DMS79 treated with DMSO at 0.1 percent for 48 hours (cell line): ENCODE results near the gene NFX1.
"Not testable (repeated sequence)": the region's sequence is repeated elsewhere in the genome, so short reads cannot be mapped to it uniquely, and the experiment has no call there.

Source experiments
- DNase-seq: peaks from one replicate; lab custom pipeline; 2025; lab: John Stamatoyannopoulos, UW

Gene NFX1

DNA sequence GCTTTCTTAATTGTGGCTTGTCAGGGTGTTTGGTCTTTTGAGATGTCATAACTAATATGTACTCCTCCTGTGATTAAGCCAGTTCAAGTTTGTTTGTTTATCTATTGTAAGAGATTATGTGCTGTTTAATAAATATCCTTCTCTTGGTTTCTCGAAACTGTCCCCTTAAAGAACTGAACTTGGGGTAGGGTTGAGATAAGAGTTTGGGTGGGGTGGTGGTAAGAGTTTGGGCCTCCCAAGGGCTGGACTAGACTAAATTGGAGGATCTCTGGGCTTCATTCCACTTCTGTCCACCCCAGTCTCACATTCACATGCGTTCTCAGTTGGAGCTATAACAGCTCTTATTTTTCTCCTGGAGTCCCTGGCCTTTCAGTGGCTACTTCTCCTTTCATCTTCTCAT lies 73.8 kb downstream of the NFX1 start:
- no peak for DNase-seq

GRCh38 chr9:33364814-33365213 lies 74.5 kb downstream of the NFX1 start:
- not testable (repeated sequence) for DNase-seq

GRCh38 chr9:33366979-33367480 lies 76.7 kb downstream of the NFX1 start:
- DNase-seq, result no peak

GRCh38 chr9:33372900-33373299 lies 82.6 kb downstream of the NFX1 start:
- no peak for DNase-seq

GRCh38 chr9:33374190-33374589 lies 83.9 kb downstream of the NFX1 start:
- DNase-seq, result no peak

- peak; percentile 53 for DNase-seq
These were observed 84.4 kb downstream of the NFX1 start for GRCh38 chr9:33374634-33375237.

GRCh38 chr9:33375238-33375840 lies 85.0 kb downstream of the NFX1 start:
- DNase-seq, result no peak

GRCh38 chr9:33375841-33376321 lies 85.6 kb downstream of the NFX1 start:
- no peak for DNase-seq

GRCh38 chr9:33377089-33377715 lies 86.9 kb downstream of the NFX1 start:
- DNase-seq, result no peak

DNA sequence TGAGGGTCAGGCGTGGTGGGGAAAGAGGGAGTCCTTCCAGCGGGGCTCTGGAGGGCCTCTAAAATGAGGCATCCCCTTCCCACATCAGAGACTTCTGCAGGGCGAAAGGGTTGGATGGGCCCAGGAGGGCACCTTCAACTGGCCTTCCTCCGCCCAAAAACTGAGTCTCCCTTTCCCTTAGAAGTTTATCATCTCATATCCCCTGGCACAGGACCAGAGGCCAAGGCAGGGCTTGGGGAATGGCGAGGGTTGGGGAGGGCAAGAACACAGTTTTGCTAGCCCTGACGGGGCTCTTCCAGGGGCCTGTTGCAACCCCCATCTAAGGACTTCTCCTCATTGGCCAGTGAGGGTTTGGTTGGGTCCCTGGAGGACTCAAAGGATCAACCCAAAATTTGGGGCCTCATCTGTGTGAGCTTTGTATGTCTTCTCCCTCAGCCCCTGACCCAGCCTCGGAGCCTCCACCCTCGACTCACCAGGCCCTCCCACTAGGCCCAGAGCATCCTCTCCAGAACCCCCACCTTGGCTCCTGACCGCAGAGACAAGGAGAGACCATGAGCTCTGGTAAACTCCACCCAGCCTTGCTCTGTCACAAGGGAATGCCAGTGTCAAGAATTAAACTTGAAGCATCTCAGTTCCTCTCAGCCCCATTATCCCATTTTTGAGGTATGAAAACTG lies 87.9 kb downstream of the NFX1 start:
- no peak for DNase-seq

DNA sequence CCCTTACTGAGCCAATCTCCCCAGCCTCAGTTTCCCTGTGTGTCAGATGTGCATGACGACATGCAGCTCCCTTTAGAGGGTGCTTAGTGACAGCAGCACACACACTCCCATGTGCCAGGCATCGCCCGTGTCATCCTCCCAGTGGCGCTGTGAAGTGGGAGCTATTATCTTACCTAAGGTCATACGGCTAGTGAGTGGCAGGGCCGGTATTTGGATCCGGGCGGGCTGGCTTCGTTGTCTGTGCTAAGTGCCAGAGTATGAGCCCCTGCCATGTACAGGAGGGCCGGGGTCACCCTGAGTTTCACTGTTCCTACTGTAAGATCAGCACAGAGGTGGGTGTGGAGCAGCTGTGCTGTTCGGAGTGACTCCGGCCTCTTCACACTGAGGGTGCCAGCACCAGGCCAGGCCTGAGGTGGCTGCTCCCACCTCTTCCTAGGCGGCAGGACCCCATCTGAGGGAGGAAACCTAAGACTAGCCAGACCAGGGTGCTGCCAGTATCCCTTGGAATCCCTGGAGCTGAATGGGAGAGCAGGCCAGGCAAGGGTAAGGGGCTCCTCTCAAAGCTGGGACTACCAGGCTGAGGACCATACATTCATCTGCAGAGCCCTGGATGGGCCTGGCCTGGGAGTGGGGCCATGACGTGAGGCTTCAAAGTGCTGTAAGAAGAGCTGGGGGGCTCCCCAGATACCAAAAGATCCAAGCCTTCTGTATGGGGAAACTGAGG lies 89.5 kb downstream of the NFX1 start:
- DNase-seq, result no peak

GRCh38 chr9:33380390-33381094 lies 90.2 kb downstream of the NFX1 start:
- no peak for DNase-seq

GRCh38 chr9:33381231-33381791 lies 91.0 kb downstream of the NFX1 start:
- no peak for DNase-seq

DNA sequence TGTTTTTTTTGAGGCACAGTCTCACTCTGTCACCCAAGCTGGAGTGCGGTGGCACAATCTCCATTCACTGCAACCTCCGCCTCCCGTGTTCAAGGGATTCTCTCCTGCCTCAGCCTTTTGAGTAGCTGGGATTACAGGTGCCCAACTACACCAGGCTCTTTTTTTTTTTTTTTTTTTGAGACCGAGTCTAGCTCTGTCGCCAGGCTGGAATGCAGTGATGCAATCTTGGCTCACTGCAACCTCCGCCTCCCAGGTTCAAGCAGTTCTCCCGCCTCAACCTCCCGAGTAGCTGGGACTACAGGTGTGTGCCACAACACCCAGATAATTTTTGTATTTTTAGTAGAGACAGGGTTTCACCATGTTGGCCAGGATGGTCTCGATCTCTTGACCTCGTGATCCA lies 92.1 kb downstream of the NFX1 start:
- DNase-seq, result not testable (repeated sequence)

- not testable (repeated sequence) for DNase-seq
These were observed 93.1 kb downstream of the NFX1 start for GRCh38 chr9:33383396-33383795.

- not testable (repeated sequence) for DNase-seq
These were observed 95.2 kb downstream of the NFX1 start for GRCh38 chr9:33385536-33385935.

GRCh38 chr9:33385979-33386640 lies 95.8 kb downstream of the NFX1 start:
- DNase-seq, result not testable (repeated sequence)

GRCh38 chr9:33386641-33386996 lies 96.3 kb downstream of the NFX1 start:
- not testable (repeated sequence) for DNase-seq

DNA sequence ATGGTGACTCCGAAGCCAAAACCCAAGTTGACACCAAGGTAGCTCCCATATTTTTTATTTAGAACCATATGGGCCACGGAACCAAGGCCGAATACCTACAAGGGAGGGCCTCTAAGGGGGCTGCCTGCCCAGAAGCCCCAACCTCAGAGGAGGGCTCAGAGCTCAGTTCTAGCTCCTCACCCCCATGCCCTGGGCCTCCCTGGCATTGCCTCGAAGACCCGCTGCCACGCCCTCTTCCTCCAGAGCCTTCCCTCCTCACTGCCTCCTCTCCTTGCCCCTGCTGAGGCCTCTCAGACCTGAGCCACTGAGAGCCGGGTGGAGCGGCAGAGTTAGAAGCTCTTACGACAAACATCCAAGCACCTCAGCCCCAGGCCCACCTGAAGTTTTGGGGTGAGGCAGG lies 96.7 kb downstream of the NFX1 start:
- DNase-seq, result not testable (repeated sequence)
